ENCODE data around the gene STK4.

The STK4 gene

GRCh38 chr20:44955270-44955669 lies 11.0 kb upstream of the STK4 start:
- DNase-seq, result no peak

- DNase-seq, result no peak
Measured at GRCh38 chr20:44956410-44956809, 9.9 kb upstream of the STK4 start.

GRCh38 chr20:44958276-44958675 lies 8.0 kb upstream of the STK4 start:
- no peak for DNase-seq

- DNase-seq, result no peak
Measured at GRCh38 chr20:44959082-44959637, 7.2 kb upstream of the STK4 start.

GRCh38 chr20:44959638-44960102 lies 6.6 kb upstream of the STK4 start:
- no peak for DNase-seq

- peak; percentile 81 for DNase-seq
Measured at GRCh38 chr20:44960103-44960852, 6.0 kb upstream of the STK4 start, which contains the start of gene TOMM34. TOMM34 (minus strand) TSS chr20:44960397; CDS start chr20:44960333, 64 bp downstream.

GRCh38 chr20:44961011-44961869 lies 5.1 kb upstream of the STK4 start:
- DNase-seq, result no peak

GRCh38 chr20:44961870-44962267 lies 4.4 kb upstream of the STK4 start:
- no peak for DNase-seq

- DNase-seq, result no peak
Measured at GRCh38 chr20:44962483-44962882, 3.8 kb upstream of the STK4 start.

- DNase-seq, result no peak
Measured at GRCh38 chr20:44963325-44964215, 2.7 kb upstream of the STK4 start.

- DNase-seq, result no peak
Measured at GRCh38 chr20:44965651-44966029, 672 bp upstream of the STK4 start.

- DNase-seq, result no peak
Measured at GRCh38 chr20:44967207-44967807, 995 bp downstream of the STK4 start.

- DNase-seq, result no peak
Measured at GRCh38 chr20:44969300-44969894, 3.1 kb downstream of the STK4 start.

GRCh38 chr20:44970243-44970757 lies 4.0 kb downstream of the STK4 start:
- DNase-seq, result no peak

GRCh38 chr20:44973053-44973452 lies 6.7 kb downstream of the STK4 start:
- no peak for DNase-seq

GRCh38 chr20:44976698-44977097 lies 10.4 kb downstream of the STK4 start:
- DNase-seq, result no peak

- no peak for DNase-seq
Measured at GRCh38 chr20:44979090-44979621, 12.8 kb downstream of the STK4 start.

- DNase-seq, result no peak
Measured at GRCh38 chr20:44981736-44982406, 15.6 kb downstream of the STK4 start.

- DNase-seq, result no peak
Measured at GRCh38 chr20:44983093-44983674, 16.9 kb downstream of the STK4 start.

GRCh38 chr20:44988631-44989171 lies 22.4 kb downstream of the STK4 start:
- no peak for DNase-seq
